ENCODE results near the gene COBL. TPM values are rescaled to one million over a fixed set of nuclear protein-coding genes. Genes with fewer than 3 reads are reported as not detected.

COBL gene
- total RNA-seq, 1 donor from 2014 or later: 6.3 TPM

GRCh38 chr7:51229620-51230323, 86.8 kb downstream of the COBL start:
- no peak for DNase-seq (ENCODE audit: low spot score)
- Histone ChIP-seq H3K4me2 (no peak overlapping the region), H3K27ac (no peak overlapping the region), H3K9me3 (ENCODE audit: low read depth) (no peaks in the 10 kb centered on the region), H4K20me1 (ENCODE audit: low read depth) (no peaks in the 10 kb centered on the region), H2AFZ (replicated peaks) (peak overlapping the region; percentile 6), H3K27me3 (no peaks in the 10 kb centered on the region), H3K79me2 (ENCODE audit: low read depth) (peaks cover 3% of the 10 kb centered on the region), H3K9ac (no peak overlapping the region), H3K4me1 (peaks cover 50% of the 10 kb centered on the region), H3K4me3 (no peak overlapping the region), H3K36me3 (no peaks in the 10 kb centered on the region), H3F3A (ENCODE audit: low read depth) (peaks cover 22% of the 10 kb centered on the region)
- Mint-ChIP-seq H3K4me1 (peaks cover 61% of the 10 kb centered on the region), H3K27ac (peak overlapping the region; percentile 53), H3K36me3 (no peaks in the 10 kb centered on the region), H3K9me3 (no peaks in the 10 kb centered on the region), H3K4me3 (no peak overlapping the region), H3K27me3 (ENCODE audit: insufficient read depth, low read depth) (peaks cover 21% of the 10 kb centered on the region)
- TF ChIP-seq EZH2 (IDR thresholded peaks at IDR 0.05) (no peak), CTCF (IDR thresholded peaks at IDR 0.05) (no peak), EZH2phosphoT487 (IDR thresholded peaks at IDR 0.05) (no peak)

DNA sequence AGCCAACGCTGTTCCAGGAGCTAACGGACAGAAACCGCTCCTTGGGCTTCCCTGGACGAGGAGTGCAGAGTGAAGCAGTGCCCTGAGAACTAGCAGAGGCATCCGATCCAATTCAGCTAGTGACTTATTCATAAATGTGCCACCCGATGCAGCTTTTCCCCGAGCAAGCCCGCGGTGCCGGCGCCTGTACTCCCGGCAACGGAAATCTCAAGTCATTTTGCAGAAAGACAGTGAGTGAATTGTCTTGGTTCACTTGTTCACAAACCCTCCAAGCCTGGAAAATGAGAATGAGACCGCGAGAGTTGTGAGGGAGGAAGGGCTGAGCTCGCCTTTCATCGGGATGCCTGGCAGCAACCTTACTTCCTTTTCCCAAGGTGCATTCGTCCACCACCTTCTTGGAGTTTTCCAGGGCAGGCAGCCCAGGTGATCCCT, 87.5 kb downstream of the COBL start:
- no peak for TF ChIP-seq CTCF (IDR thresholded peaks at IDR 0.05)
- TF ChIP-seq EZH2phosphoT487 (IDR thresholded peaks at IDR 0.05): no peak
- TF ChIP-seq EZH2 (IDR thresholded peaks at IDR 0.05): no peak
- Mint-ChIP-seq H3K27ac (peak overlapping the region; percentile 53), H3K27me3 (ENCODE audit: insufficient read depth, low read depth) (peaks cover 16% of the 10 kb centered on the region), H3K4me3 (no peak overlapping the region), H3K9me3 (no peaks in the 10 kb centered on the region), H3K4me1 (peaks cover 55% of the 10 kb centered on the region), H3K36me3 (no peaks in the 10 kb centered on the region)
- H3K36me3 ChIP-seq: no peaks in the 10 kb centered on the region
- no peak overlapping the region for H3K27ac ChIP-seq
- H2AFZ ChIP-seq (replicated peaks): peak overlapping the region; percentile 6
- H3K79me2 ChIP-seq (ENCODE audit: low read depth): peaks cover 6% of the 10 kb centered on the region
- no peak overlapping the region for H3K9ac ChIP-seq
- H3K4me3 ChIP-seq: no peak overlapping the region
- H3K9me3 ChIP-seq (ENCODE audit: low read depth): no peaks in the 10 kb centered on the region
- no peaks in the 10 kb centered on the region for H3K27me3 ChIP-seq
- H4K20me1 ChIP-seq (ENCODE audit: low read depth): no peaks in the 10 kb centered on the region
- no peak overlapping the region for H3K4me2 ChIP-seq
- H3F3A ChIP-seq (ENCODE audit: low read depth): peaks cover 22% of the 10 kb centered on the region
- DNase-seq (ENCODE audit: low spot score): peak; percentile 16
- H3K4me1 ChIP-seq: peaks cover 50% of the 10 kb centered on the region

- no peak overlapping the region for H3K4me3 ChIP-seq
- no peak for DNase-seq (ENCODE audit: low spot score)
- H4K20me1 ChIP-seq (ENCODE audit: low read depth): no peaks in the 10 kb centered on the region
- Mint-ChIP-seq H3K4me3 (no peak overlapping the region), H3K9me3 (no peaks in the 10 kb centered on the region), H3K4me1 (peaks cover 48% of the 10 kb centered on the region), H3K27me3 (ENCODE audit: insufficient read depth, low read depth) (peaks cover 14% of the 10 kb centered on the region), H3K27ac (peak overlapping the region; percentile 10), H3K36me3 (no peaks in the 10 kb centered on the region)
- no peaks in the 10 kb centered on the region for H3K9me3 ChIP-seq (ENCODE audit: low read depth)
- H3K27ac ChIP-seq: no peak overlapping the region
- peaks cover 18% of the 10 kb centered on the region for H3F3A ChIP-seq (ENCODE audit: low read depth)
- H2AFZ ChIP-seq (replicated peaks): peak overlapping the region; percentile 6
- H3K27me3 ChIP-seq: no peaks in the 10 kb centered on the region
- TF ChIP-seq CTCF (IDR thresholded peaks at IDR 0.05): no peak
- no peak for TF ChIP-seq EZH2phosphoT487 (IDR thresholded peaks at IDR 0.05)
- H3K36me3 ChIP-seq: no peaks in the 10 kb centered on the region
- no peak overlapping the region for H3K4me2 ChIP-seq
- H3K79me2 ChIP-seq (ENCODE audit: low read depth): peaks cover 13% of the 10 kb centered on the region
- H3K4me1 ChIP-seq: peaks cover 44% of the 10 kb centered on the region
- no peak overlapping the region for H3K9ac ChIP-seq
Measured at GRCh38 chr7:51228386-51228958, 88.1 kb downstream of the COBL start.
